ENCODE measurements around the gene UGT1A8. TPM values are rescaled to one million over a fixed set of nuclear protein-coding genes. Genes with fewer than 3 reads are reported as not detected.
"Not testable (repeated sequence)": the region's sequence is repeated elsewhere in the genome, so short reads cannot be mapped to it uniquely, and the experiment has no call there.

The UGT1A8 gene
- total RNA-seq (2014; rRNA removed; shearing (Covaris generic)) = not detected in 2 replicates

DNA sequence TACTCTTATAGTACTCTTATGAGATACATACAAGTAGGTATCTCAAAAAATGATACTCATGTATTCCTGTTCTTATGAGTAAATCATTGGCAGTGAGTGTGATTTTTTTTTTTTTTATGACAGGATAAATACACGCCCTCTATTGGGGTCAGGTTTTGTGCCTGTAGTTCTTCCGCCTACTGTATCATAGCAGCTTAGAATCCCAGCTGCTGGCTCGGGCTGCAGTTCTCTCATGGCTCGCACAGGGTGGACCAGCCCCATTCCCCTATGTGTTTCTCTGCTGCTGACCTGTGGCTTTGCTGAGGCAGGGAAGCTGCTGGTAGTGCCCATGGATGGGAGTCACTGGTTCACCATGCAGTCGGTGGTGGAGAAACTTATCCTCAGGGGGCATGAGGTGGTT is at the start of gene UGT1A8:
TSS of gene UGT1A8 (plus strand) at position 158 of the 400 bp plus-strand sequence. CDS start at position 233, 75 bp downstream.
- in situ Hi-C loops (cut with HindIII; ENCODE audit: low sequenced_read_pairs); DNase-seq (ENCODE audit: low spot score): not testable (repeated sequence)

DNA sequence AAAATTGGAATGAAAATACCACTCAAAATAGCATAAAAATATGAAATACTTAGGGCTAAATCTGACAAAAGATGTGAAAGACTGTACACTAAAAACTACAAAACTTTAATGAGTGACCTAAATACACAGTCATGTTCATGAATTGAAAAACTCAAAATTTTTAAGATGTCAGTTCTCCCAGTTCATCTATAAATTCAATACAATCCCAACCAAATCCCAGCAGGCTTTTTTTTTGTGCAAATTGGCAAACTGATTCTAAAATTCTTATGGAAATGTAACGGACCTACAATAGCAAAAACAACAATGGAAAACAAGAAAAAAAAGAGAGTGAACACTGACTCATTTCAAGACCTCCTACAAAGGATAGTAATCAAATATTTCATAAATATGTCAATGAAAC is 46.4 kb upstream of the UGT1A8 start:
- in situ Hi-C loops (cut with HindIII; ENCODE audit: low sequenced_read_pairs) = no loop called here
- no peak for DNase-seq (ENCODE audit: low spot score)

DNA sequence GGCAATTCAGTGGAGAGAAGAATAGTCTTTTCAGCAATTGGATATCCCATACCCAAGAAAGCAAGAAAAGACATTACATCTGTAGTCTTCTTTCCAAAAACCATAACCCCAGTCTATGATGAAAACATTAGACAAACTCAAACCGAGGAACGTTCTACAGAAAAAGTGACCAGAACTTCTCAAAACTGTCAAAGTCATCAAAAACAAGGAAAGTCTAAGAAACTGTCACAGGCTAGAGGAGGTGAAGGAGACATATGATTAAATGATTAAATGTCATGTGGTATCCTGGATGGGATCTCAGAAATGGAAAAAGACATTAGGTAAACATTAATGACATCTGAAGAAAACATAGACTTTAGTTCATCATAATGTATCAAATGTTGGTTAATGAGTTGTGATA is 46.0 kb upstream of the UGT1A8 start:
- in situ Hi-C loops (cut with HindIII; ENCODE audit: low sequenced_read_pairs) = no loop called here

DNA sequence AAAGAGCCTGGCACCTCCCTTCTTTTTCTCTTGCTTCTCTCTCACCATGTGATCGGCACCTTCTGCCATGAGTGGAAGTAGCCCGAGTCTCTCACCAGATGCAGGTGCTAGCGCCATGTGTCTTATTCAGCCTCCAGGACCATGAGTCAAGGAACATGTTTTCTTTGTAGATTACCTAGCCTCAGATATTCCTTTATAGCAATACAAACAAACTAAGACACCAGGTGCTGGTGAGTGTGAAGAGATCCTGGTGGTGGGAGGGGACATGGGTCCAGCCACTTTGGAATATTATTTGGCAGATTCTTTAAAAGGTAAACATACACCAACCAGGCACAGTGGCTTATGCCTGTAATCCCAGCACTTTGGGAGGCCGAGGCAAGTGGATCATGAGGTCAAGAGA is 45.0 kb upstream of the UGT1A8 start:
- in situ Hi-C loops (cut with HindIII; ENCODE audit: low sequenced_read_pairs) = no loop called here
- DNase-seq (ENCODE audit: low spot score) = no peak

More for the DNA sequence above, 46.0 kb upstream of the UGT1A8 start:
- no peak for DNase-seq (ENCODE audit: low spot score)

DNA sequence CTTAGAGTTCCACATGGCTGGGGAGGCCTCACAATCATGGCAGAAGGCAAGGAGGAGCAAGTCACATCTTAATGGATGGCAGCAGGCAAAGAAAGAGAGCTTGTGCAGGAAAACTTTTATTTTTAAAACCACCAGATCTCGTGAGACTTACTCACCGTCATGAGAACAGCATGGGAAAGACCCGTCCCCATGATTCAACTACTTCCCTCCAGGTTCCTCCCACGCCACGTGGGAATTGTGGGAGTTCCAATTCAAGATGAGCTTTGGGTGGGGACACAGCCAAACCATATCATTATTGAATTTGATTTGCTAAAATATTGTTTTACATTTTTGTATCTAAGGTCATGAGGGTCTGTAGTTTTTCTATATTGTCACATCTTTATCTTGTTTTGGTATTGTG is 40.1 kb upstream of the UGT1A8 start:
- in situ Hi-C loops (cut with HindIII; ENCODE audit: low sequenced_read_pairs); DNase-seq (ENCODE audit: low spot score): not testable (repeated sequence)

DNA sequence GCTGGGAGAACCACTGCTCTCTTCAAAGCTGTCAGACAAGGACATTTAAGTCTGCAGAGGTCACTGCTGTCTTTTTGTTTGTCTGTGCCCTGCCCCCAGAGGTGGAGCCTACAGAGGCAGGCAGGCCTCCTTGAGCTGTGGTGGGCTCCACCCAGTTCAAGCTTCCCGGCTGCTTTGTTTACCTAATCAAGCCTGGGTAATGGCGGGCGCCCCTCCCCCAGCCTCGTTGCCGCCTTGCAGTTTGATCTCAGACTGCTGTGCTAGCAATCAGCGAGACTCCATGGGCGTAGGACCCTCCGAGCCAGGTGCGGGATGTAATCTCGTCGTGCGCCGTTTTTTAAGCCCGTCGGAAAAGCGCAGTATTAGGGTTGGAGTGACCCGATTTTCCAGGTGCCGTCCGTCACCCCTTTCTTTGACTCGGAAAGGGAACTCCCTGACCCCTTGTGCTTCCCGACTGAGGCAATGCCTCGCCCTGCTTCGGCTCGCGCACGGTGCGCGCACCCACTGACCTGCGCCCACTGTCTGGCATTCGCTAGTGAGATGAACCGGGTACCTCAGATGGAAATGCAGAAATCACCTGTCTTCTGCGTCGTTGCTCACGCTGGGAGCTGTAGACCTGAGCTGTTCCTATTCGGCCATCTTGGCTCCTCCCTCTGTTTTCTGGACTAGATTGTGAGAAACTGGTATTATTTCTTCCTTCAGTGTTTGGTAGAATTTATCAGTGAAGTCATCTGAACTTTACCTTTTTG is 34.0 kb upstream of the UGT1A8 start:
- in situ Hi-C loops (cut with HindIII; ENCODE audit: low sequenced_read_pairs); DNase-seq (ENCODE audit: low spot score): not testable (repeated sequence)

- DNase-seq (ENCODE audit: low spot score) = no peak
- in situ Hi-C loops (cut with HindIII; ENCODE audit: low sequenced_read_pairs) = no loop called here
These were observed 33.2 kb upstream of the UGT1A8 start for GRCh38 chr2:233584210-233584609.

DNA sequence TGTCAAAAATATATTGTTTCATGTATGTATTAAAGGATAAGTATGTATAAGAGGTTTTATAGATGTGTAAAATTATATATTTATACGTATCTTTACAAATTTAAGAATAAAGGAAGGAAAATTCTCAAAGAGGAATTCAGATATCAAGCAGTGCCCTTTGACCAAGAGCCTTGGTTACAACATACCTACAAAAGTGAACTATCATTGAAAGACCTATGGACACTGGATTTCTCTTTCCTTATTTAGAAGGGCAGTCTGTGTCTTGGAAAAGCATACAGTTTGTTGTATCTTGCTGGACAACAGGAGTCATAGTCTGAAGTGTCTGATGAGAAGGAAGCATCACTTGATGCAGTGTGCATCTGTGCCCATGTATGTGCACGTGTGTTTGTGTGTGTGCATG is 29.0 kb upstream of the UGT1A8 start:
- in situ Hi-C loops (cut with HindIII; ENCODE audit: low sequenced_read_pairs) = no loop called here

DNA sequence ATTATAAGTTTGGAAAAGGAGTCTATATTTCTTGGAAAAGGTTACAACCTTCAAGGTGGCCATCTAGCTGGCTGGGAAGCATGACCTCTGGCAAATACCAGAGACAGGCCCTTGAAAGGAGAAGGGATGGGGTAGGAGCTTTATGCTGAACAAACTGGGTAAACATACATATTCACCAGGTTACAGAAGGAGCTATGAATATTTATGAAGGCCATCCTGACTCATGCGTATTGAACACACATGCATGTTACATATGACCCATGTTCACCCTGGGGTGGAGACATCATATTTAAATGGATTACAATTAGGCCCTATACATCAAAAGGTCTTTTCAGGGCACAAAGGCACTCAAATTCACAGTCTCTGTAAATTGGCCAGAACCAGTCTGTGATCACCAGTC is 24.7 kb upstream of the UGT1A8 start:
- DNase-seq (ENCODE audit: low spot score); in situ Hi-C loops (cut with HindIII; ENCODE audit: low sequenced_read_pairs): not testable (repeated sequence)

More for the DNA sequence above, 29.0 kb upstream of the UGT1A8 start:
- no peak for DNase-seq (ENCODE audit: low spot score)

DNA sequence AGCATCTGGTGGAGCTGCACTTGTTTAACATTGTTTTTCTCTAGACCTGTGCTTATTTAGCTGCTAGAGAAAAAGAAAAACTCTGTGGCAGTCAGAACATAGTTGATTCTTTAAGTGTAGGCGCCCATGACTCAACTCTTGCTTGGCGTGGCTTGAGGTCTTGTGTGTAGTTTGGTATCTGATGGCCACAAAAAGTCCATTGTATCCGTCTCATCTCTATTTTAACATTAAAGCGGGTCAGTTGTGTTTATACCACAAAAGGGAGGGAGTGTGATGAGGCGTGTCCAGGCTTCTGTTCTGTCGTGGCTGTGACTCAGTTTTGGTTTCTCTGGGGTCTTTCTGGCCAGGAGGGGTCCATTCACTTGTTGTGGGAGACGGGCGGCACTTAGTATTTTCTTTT is 24.2 kb upstream of the UGT1A8 start:
- in situ Hi-C loops (cut with HindIII; ENCODE audit: low sequenced_read_pairs) = no loop called here
- DNase-seq (ENCODE audit: low spot score) = no peak

DNA sequence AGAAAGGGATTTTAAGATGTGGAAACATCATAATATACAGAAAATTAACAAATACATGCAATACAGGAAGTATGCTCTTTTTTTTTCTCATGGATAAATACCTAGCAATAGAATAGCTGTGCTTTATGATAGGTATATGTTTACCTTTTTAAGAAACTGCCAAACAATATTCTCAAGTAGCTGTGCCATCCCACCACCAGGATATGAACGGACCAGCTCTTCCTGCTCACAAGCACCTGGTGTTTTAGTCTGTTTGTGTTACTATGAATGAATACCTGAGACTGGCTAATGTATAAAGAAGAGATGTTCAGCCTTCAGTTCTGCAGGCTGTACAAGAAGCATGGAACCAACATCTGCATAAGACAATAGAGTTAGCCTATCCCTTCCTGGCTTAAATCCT is 19.9 kb upstream of the UGT1A8 start:
- in situ Hi-C loops (cut with HindIII; ENCODE audit: low sequenced_read_pairs) = no loop called here
- DNase-seq (ENCODE audit: low spot score) = no peak

DNA sequence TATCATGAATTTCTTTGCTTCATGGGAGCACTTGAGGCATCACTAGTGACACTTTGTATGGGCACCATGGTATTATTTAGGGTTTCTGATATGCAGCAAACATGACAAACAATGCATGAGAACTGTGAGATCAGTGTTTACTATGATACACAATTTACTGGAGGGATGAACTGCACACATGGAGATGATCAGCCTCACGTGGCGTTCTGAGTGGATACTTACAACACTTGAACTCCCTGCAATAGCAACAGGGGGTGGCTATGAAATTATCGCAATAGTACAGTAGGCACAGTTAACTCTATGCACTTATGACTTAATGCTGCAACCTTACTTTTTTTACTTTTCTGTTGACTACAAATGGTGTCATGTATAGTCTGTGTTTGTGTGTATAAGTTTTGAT is 18.5 kb upstream of the UGT1A8 start:
- in situ Hi-C loops (cut with HindIII; ENCODE audit: low sequenced_read_pairs) = no loop called here
- no peak for DNase-seq (ENCODE audit: low spot score)

DNA sequence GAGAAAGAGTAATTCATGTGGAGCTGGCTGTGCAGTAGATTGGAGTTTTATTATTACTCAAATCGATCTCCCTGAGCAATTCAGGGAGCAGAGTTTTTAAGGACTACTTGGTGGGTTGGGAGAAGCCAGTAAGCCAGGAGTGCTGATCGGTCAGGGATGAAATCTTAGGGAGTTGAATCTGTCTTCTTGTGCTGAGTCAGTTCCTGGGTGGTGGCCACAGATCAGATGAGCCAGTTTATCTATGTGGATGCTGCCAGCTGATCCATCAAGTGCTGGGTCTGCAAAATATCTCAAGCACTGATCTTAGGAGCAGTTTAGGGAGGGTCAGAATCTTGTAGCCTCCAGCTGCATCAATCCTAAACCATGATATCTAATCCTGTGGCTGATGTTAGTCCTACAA is 17.0 kb upstream of the UGT1A8 start:
- DNase-seq (ENCODE audit: low spot score) = no peak
- in situ Hi-C loops (cut with HindIII; ENCODE audit: low sequenced_read_pairs) = no loop called here

GRCh38 chr2:233602076-233602475 is 15.4 kb upstream of the UGT1A8 start:
- in situ Hi-C loops (cut with HindIII; ENCODE audit: low sequenced_read_pairs) = no loop called here
- DNase-seq (ENCODE audit: low spot score) = no peak

- no peak for DNase-seq (ENCODE audit: low spot score)
- in situ Hi-C loops (cut with HindIII; ENCODE audit: low sequenced_read_pairs) = no loop called here
These were observed 13.9 kb upstream of the UGT1A8 start for GRCh38 chr2:233603520-233603919.

- no peak for DNase-seq (ENCODE audit: low spot score)
- in situ Hi-C loops (cut with HindIII; ENCODE audit: low sequenced_read_pairs) = no loop called here
These were observed 12.6 kb upstream of the UGT1A8 start for GRCh38 chr2:233604826-233605225.

GRCh38 chr2:233605680-233606079 is 11.8 kb upstream of the UGT1A8 start:
- in situ Hi-C loops (cut with HindIII; ENCODE audit: low sequenced_read_pairs) = no loop called here
- DNase-seq (ENCODE audit: low spot score) = no peak

DNA sequence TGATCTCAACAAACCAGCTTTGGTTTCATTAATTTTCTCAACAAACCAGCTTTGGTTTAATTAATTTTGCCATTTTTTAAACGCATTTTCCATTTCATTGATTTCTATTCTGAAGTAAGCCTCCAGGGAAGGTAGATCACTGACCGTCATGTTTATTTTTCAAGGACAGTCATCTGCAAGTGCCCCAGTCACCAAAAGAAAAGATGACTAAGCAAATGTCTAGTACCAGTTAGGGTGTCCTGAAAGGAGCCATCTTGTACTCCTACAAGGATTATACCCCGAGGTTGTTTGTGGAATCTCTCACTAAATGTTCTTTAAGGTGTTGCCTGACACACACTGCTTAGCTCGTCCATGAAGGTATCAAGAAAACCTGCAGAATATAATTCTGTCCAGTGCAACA is 6.1 kb upstream of the UGT1A8 start:
- no peak for DNase-seq (ENCODE audit: low spot score)
- in situ Hi-C loops (cut with HindIII; ENCODE audit: low sequenced_read_pairs) = no loop called here

DNA sequence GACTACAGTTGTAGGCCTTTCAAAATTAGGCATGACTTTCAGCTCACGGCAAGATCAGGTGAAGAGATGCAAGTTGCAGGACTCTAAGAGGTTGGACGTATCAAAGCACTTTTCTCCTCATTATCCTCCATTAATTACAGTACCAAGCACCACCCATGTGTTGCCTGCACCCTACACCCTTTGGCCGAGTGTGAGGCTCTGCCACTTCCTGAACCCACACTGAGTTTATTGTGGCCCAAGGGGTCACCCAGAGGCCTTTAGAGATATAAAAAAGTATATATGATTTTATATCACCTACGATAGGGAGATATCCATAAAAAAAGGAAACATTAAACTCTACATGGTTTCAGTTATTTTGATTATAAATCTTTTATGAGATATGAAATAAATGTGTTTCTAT is 2.8 kb downstream of the UGT1A8 start:
- in situ Hi-C loops (cut with HindIII; ENCODE audit: low sequenced_read_pairs) = no loop called here
- no peak for DNase-seq (ENCODE audit: low spot score)

DNA sequence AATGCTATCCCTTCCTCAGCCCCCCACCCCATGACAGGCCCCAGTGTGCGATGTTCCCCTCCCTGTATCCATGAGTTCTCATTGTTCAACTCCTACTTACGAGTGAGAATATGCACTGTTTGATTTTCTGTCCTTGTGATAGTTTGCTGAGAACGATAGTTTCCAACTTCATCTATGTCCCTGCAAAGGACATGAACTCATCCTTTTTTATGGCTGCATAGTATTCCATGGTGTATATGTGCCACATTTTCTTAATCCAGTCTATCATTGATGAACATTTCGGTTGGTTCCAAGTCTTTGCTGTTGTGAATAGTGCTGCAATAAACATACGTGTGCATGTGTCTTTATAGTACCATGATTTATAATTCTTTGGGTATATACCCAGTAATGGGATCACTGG is 4.4 kb downstream of the UGT1A8 start:
- in situ Hi-C loops (cut with HindIII; ENCODE audit: low sequenced_read_pairs); DNase-seq (ENCODE audit: low spot score): not testable (repeated sequence)

- in situ Hi-C loops (cut with HindIII; ENCODE audit: low sequenced_read_pairs) = no loop called here
These were observed 10.0 kb downstream of the UGT1A8 start for GRCh38 chr2:233627331-233628025.

More at GRCh38 chr2:233627331-233628025, 10.0 kb downstream of the UGT1A8 start:
- no peak for DNase-seq (ENCODE audit: low spot score)

Data from G401 (cell line).